GM12891 (cell line): ENCODE data around the gene VIL1.

Experiments used
- POLR2A ChIP-seq: IDR thresholded peaks from 2 replicates; pipeline ENCODE4 v1.6.1; 2011; ENCODE audit warnings: low read depth, low read length, control low read depth
- POLR2AphosphoS5 ChIP-seq: IDR thresholded peaks from 2 replicates; pipeline ENCODE4 v1.6.1; 2011; ENCODE audit warnings: low read depth, low read length, control low read depth
- TAF1 ChIP-seq: IDR thresholded peaks from 2 replicates; pipeline ENCODE4 v1.6.1; 2011; ENCODE audit warnings: low read depth, low read length, control low read depth

- no peak for TF ChIP-seq POLR2AphosphoS5
- TF ChIP-seq TAF1: no peak
- no peak for TF ChIP-seq POLR2A
These were observed 13.0 kb downstream of the VIL1 start for GRCh38 chr2:218431878-218432277.
